ENCODE data around the gene KXD1.

Gene KXD1

GRCh38 chr19:18610245-18610555 lies 52.5 kb downstream of the KXD1 start:
- H3K27ac ChIP-seq = no peak overlapping the region
- no peak for DNase-seq (ENCODE audit: low read depth, low spot score)

- DNase-seq (ENCODE audit: low read depth, low spot score) = no peak
- no peak overlapping the region for H3K27ac ChIP-seq
Observed at GRCh38 chr19:18610556-18611326, 53.1 kb downstream of the KXD1 start.

- no peak for DNase-seq (ENCODE audit: low read depth, low spot score)
- no peak overlapping the region for H3K27ac ChIP-seq
Observed at GRCh38 chr19:18611327-18612050, 53.8 kb downstream of the KXD1 start.

GRCh38 chr19:18612051-18612771 lies 54.5 kb downstream of the KXD1 start:
- H3K27ac ChIP-seq = no peak overlapping the region
- DNase-seq (ENCODE audit: low read depth, low spot score) = no peak

- no peak for DNase-seq (ENCODE audit: low read depth, low spot score)
- no peak within 1 kb of the TSS for H3K27ac ChIP-seq
Observed at GRCh38 chr19:18612772-18613588, 55.3 kb downstream of the KXD1 start, which contains the start of gene TMEM59L. Gene TMEM59L (plus strand): TSS chr19:18612870. CDS start chr19:18612959, 89 bp downstream.

- H3K27ac ChIP-seq = no peak overlapping the region
- DNase-seq (ENCODE audit: low read depth, low spot score) = no peak
Observed at GRCh38 chr19:18613589-18614234, 56.0 kb downstream of the KXD1 start.

- no peak overlapping the region for H3K27ac ChIP-seq
- DNase-seq (ENCODE audit: low read depth, low spot score) = no peak
Observed at GRCh38 chr19:18616023-18616422, 58.4 kb downstream of the KXD1 start.

GRCh38 chr19:18617562-18617961 lies 59.9 kb downstream of the KXD1 start:
- H3K27ac ChIP-seq = no peak overlapping the region
- DNase-seq (ENCODE audit: low read depth, low spot score) = no peak

GRCh38 chr19:18618236-18618635 lies 60.6 kb downstream of the KXD1 start:
- DNase-seq (ENCODE audit: low read depth, low spot score) = no peak
- H3K27ac ChIP-seq = no peak overlapping the region
